Neuronal stem cell (in vitro differentiated cells): ENCODE results near the gene ZNF365.

Experiments used
- DNase-seq: peaks from one replicate; pipeline ENCODE4 v3.0.0-alpha.2; 2013; ENCODE audit warnings: low spot score
- H2AFZ ChIP-seq: one replicate; pipeline ENCODE4 v1.6.1; 2013; ENCODE audit warnings: mild to moderate bottlenecking, low read length, inconsistent platforms
- H2AK5ac ChIP-seq: 2 replicates; pipeline ENCODE4 v1.6.1; 2013; ENCODE audit warnings: low read depth, mild to moderate bottlenecking, inconsistent platforms, low read length, moderate library complexity, mixed read lengths
- H2BK120ac ChIP-seq: 2 replicates; pipeline ENCODE4 v1.6.1; 2013; ENCODE audit warnings: low read depth, mild to moderate bottlenecking, inconsistent platforms, low read length, moderate library complexity, mixed read lengths
- H2BK12ac ChIP-seq: one replicate; pipeline ENCODE4 v1.6.1; 2013; ENCODE audit warnings: low read length, inconsistent platforms
- H2BK15ac ChIP-seq: 2 replicates; pipeline ENCODE4 v1.6.1; 2013; ENCODE audit warnings: mild to moderate bottlenecking, low read length, inconsistent platforms, mixed read lengths
- H2BK5ac ChIP-seq: one replicate; pipeline ENCODE4 v1.6.1; 2013; ENCODE audit warnings: inconsistent platforms, mild to moderate bottlenecking, low read length, moderate library complexity
- H3K14ac ChIP-seq: one replicate; pipeline ENCODE4 v1.6.1; 2013; ENCODE audit warnings: low read length, inconsistent platforms
- H3K18ac ChIP-seq: 2 replicates; pipeline ENCODE4 v1.6.1; 2013; ENCODE audit warnings: low read length, inconsistent platforms
- H3K23ac ChIP-seq: 2 replicates; pipeline ENCODE4 v1.6.1; 2013; ENCODE audit warnings: low read depth, mild to moderate bottlenecking, mixed read lengths, low read length, inconsistent platforms; ENCODE audit not compliant: poor library complexity
- H3K27ac ChIP-seq: replicated peaks from 3 replicates; pipeline ENCODE4 v1.5.1; 2013; ENCODE audit warnings: low read length, inconsistent platforms
- H3K27me3 ChIP-seq, 3 experiments: 2 replicates each; pipeline ENCODE4 v1.6.1; 2013; ENCODE audit warnings: low read length in 3 of 3, mild to moderate bottlenecking in 2 of 3, inconsistent platforms in 1 of 3, low read depth in 1 of 3, mixed read lengths in 1 of 3, moderate library complexity in 1 of 3; ENCODE audit not compliant: control insufficient read depth in 3 of 3, insufficient read depth in 3 of 3
- H3K36me3 ChIP-seq, 2 donors: replicated peaks in 1 of 2; 2 replicates each; pipeline ENCODE4 v1.6.1; 2013; ENCODE audit warnings: low read length in 2 of 2; ENCODE audit not compliant: control insufficient read depth in 2 of 2, insufficient read depth in 2 of 2
- H3K4ac ChIP-seq: 2 replicates; pipeline ENCODE4 v1.6.1; 2013; ENCODE audit warnings: inconsistent platforms, mild to moderate bottlenecking, low read length, moderate library complexity
- H3K4me1 ChIP-seq, 2 donors: 1 replicate in 1 of 2; 2 replicates in 1 of 2; pipeline ENCODE4 v1.6.1; 2013; ENCODE audit warnings: low read length in 2 of 2, low read depth in 1 of 2; ENCODE audit not compliant: control insufficient read depth in 2 of 2, insufficient read depth in 1 of 2
- H3K4me2 ChIP-seq: one replicate; pipeline ENCODE4 v1.6.1; 2013; ENCODE audit warnings: mild to moderate bottlenecking, low read length, inconsistent platforms; ENCODE audit not compliant: insufficient read depth, poor library complexity, severe bottlenecking
- H3K4me3 ChIP-seq, 2 donors: 2 replicates each; pipeline ENCODE4 v1.5.1; 2013; ENCODE audit warnings: low read length in 2 of 2, mild to moderate bottlenecking in 2 of 2, inconsistent platforms in 1 of 2, moderate library complexity in 1 of 2
- H3K79me1 ChIP-seq: one replicate; pipeline ENCODE4 v1.6.1; 2013; ENCODE audit warnings: low read depth, mild to moderate bottlenecking, inconsistent platforms, low read length, moderate library complexity
- H3K9ac ChIP-seq: one replicate; pipeline ENCODE4 v1.6.1; 2013; ENCODE audit warnings: mild to moderate bottlenecking, low read depth, low read length, inconsistent platforms; ENCODE audit not compliant: poor library complexity
- H3K9me3 ChIP-seq, 2 donors: replicated peaks in 1 of 2; 2 replicates each; pipeline versions ENCODE3 to v1.6.1; 2013; ENCODE audit warnings: low read length in 2 of 2, mild to moderate bottlenecking in 2 of 2, inconsistent platforms in 1 of 2, low read depth in 1 of 2, mixed read lengths in 1 of 2, moderate library complexity in 1 of 2; ENCODE audit not compliant: control insufficient read depth in 2 of 2, insufficient read depth in 1 of 2
- H4K8ac ChIP-seq: one replicate; pipeline ENCODE4 v1.6.1; 2013; ENCODE audit warnings: low read depth, mild to moderate bottlenecking, inconsistent platforms, low read length, moderate library complexity
- H4K91ac ChIP-seq: one replicate; pipeline ENCODE4 v1.6.1; 2013; ENCODE audit warnings: low read length, low read depth, mild to moderate bottlenecking, inconsistent platforms; ENCODE audit not compliant: poor library complexity
- WGBS, 2 donors: extraction: QIAGEN DNeasy Blood & Tissue Kit; methylation state at CpG; one replicate each; pipeline ENCODE4 v1.1.7; 2013; ENCODE audit warnings: missing lambda C conversion rate in 2 of 2, mixed read lengths in 1 of 2; ENCODE audit not compliant: insufficient read length in 2 of 2, insufficient replicate concordance in 1 of 2; ENCODE audit errors: extremely low coverage in 2 of 2; 5-methylcytosine and 5-hydroxymethylcytosine counted together

The ZNF365 gene

DNA sequence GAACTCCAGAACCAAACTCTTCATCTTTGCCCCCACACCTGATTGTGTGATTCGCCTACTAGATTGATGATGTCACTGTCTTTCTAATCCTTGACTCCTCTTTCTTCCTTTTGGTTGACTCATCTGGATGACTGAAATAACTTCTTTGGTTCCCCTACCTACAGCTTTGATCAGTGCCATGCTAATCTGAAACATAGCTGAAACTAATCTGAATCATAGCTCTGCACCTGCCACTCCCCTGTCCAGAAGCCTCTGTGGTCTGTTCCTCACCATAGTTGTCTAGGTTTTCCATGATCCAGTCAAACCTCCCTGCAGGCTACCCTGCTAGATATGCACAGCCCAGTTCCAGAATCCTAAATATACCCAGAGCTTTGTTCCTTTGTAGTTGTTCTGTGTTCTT is 51.9 kb downstream of the ZNF365 start:
- Histone ChIP-seq H3K9me3 (no peaks in the 10 kb centered on the region), H3K36me3 (no peaks in the 10 kb centered on the region), H3K4me1 (no peaks in the 10 kb centered on the region), H3K27ac (no peak overlapping the region), H3K14ac (no peak overlapping the region), H2BK15ac (no peak overlapping the region), H3K4me2 (no peak overlapping the region), H2BK12ac (no peak overlapping the region), H2AK5ac (no peak overlapping the region), H4K91ac (no peak overlapping the region), H3K4me3 (no peak overlapping the region), H3K9ac (no peak overlapping the region), H2BK5ac (no peak overlapping the region), H3K27me3 (no peaks in the 10 kb centered on the region), H3K79me1 (no peaks in the 10 kb centered on the region), H2AFZ (no peak overlapping the region), H4K8ac (no peak overlapping the region), H3K23ac (no peak overlapping the region), H3K4ac (no peak overlapping the region), H3K18ac (no peak overlapping the region), H2BK120ac (no peak overlapping the region)
- no CpG with 5 or more reads among the region's 1 CpG for WGBS, 2 donors
- no peak for DNase-seq

- WGBS, 2 donors, result no CpG with 5 or more reads among the region's 3 CpGs
Observed at GRCh38 chr10:62426600-62426999, 52.4 kb downstream of the ZNF365 start.

GRCh38 chr10:62430881-62431280 is 56.7 kb downstream of the ZNF365 start:
- Histone ChIP-seq H2AFZ (no peak overlapping the region), H2BK15ac (no peak overlapping the region), H3K18ac (no peak overlapping the region), H3K36me3 (no peaks in the 10 kb centered on the region), H3K27me3 (no peaks in the 10 kb centered on the region), H2AK5ac (no peak overlapping the region), H3K9me3 (no peaks in the 10 kb centered on the region), H2BK12ac (no peak overlapping the region), H3K4me3 (no peak overlapping the region), H2BK5ac (no peak overlapping the region), H3K23ac (no peak overlapping the region), H4K91ac (no peak overlapping the region), H3K9ac (no peak overlapping the region), H3K4ac (no peak overlapping the region), H4K8ac (no peak overlapping the region), H3K4me1 (no peaks in the 10 kb centered on the region), H3K79me1 (no peaks in the 10 kb centered on the region), H2BK120ac (no peak overlapping the region), H3K14ac (no peak overlapping the region), H3K4me2 (no peak overlapping the region), H3K27ac (no peak overlapping the region)
- WGBS, 2 donors, result no CpG with 5 or more reads among the region's 1 CpG
- DNase-seq, result no peak

More at GRCh38 chr10:62426600-62426999, 52.4 kb downstream of the ZNF365 start:
- no peak overlapping the region for H2AK5ac ChIP-seq
- no peak overlapping the region for H3K4me3 ChIP-seq
- H3K23ac ChIP-seq, result no peak overlapping the region
- H2AFZ ChIP-seq, result no peak overlapping the region
- no peak overlapping the region for H2BK5ac ChIP-seq
- no peaks in the 10 kb centered on the region for H3K79me1 ChIP-seq
- H3K27ac ChIP-seq, result no peak overlapping the region
- H2BK15ac ChIP-seq, result no peak overlapping the region
- no peak overlapping the region for H2BK120ac ChIP-seq
- H2BK12ac ChIP-seq, result no peak overlapping the region
- H3K4ac ChIP-seq, result no peak overlapping the region
- H3K27me3 ChIP-seq, result no peaks in the 10 kb centered on the region
- no peak overlapping the region for H3K9ac ChIP-seq
- no peak overlapping the region for H3K18ac ChIP-seq
- H3K9me3 ChIP-seq, result no peaks in the 10 kb centered on the region
- H4K8ac ChIP-seq, result no peak overlapping the region
- no peaks in the 10 kb centered on the region for H3K4me1 ChIP-seq
- H4K91ac ChIP-seq, result no peak overlapping the region
- H3K4me2 ChIP-seq, result no peak overlapping the region
- no peak overlapping the region for H3K14ac ChIP-seq
- no peaks in the 10 kb centered on the region for H3K36me3 ChIP-seq
- DNase-seq, result no peak

- Histone ChIP-seq H4K8ac (no peak overlapping the region), H3K14ac (no peak overlapping the region), H2BK15ac (no peak overlapping the region), H2BK5ac (no peak overlapping the region), H3K4me1 (no peaks in the 10 kb centered on the region), H2BK12ac (no peak overlapping the region), H2AK5ac (no peak overlapping the region), H3K4me2 (no peak overlapping the region), H3K23ac (no peak overlapping the region), H3K79me1 (no peaks in the 10 kb centered on the region), H3K27ac (no peak overlapping the region), H3K36me3 (no peaks in the 10 kb centered on the region), H2BK120ac (no peak overlapping the region), H3K27me3 (no peaks in the 10 kb centered on the region), H3K18ac (no peak overlapping the region), H4K91ac (no peak overlapping the region), H3K4ac (no peak overlapping the region), H3K9ac (no peak overlapping the region), H3K4me3 (no peak overlapping the region), H3K9me3 (no peaks in the 10 kb centered on the region), H2AFZ (no peak overlapping the region)
- WGBS, 2 donors, result no CpG with 5 or more reads among the region's 5 CpGs
- no peak for DNase-seq
Observed at GRCh38 chr10:62433181-62433692, 59.1 kb downstream of the ZNF365 start.
